ENCODE measurements around the gene FRAT1.

Gene FRAT1

DNA sequence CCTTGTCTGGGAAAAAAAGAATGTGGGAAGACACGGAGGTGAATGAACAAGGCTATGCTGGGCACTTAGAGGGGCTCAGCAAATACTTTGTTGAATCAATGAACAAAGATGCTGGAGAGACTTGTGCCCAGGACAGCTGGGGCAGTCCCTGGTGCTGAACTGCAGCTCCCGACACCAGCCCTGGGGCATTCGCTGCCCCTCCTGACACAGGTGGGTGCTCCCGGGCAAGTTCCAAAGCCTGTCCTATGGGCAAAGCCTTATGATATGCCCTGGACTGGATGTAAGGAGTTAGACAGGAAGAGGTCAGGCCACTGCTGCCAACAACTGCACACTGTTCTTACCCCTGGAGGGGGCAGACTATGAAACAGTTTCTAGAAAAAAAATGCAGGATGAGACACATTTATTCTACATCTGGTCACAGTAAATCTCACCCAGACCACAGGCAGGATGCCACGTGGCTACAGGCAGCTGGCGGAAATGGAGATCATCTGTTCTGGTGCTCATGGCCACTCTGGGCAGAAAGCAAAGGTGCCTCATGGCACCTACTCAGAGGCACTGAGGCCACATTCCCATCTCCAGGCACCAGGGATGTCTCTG is 37.3 kb downstream of the FRAT1 start:
- DNase-seq: no peak
- Histone ChIP-seq H3K27me3 (replicated peaks) (no peaks in the 10 kb centered on the region), H3K27ac (no peak overlapping the region), H3K36me3 (replicated peaks) (peaks cover 57% of the 10 kb centered on the region), H3K4me3 (ENCODE audit: low read depth, low read length) (no peak overlapping the region)
- TF ChIP-seq CTCF (IDR thresholded peaks at IDR 0.05; ENCODE audit: low read depth, low read length, missing control alignments): no peak
- in situ Hi-C loops (cut with HindIII; ENCODE audit: low pct_ligation_motif_present, low sequenced_read_pairs): no loop called here

GRCh38 chr10:97356918-97357317 is 37.8 kb downstream of the FRAT1 start:
- TF ChIP-seq CTCF (IDR thresholded peaks at IDR 0.05; ENCODE audit: low read depth, low read length, missing control alignments): no peak
- Histone ChIP-seq H3K4me3 (ENCODE audit: low read depth, low read length) (no peak overlapping the region), H3K27ac (no peak overlapping the region), H3K36me3 (replicated peaks) (peaks cover 56% of the 10 kb centered on the region), H3K27me3 (replicated peaks) (no peaks in the 10 kb centered on the region)
- no peak for DNase-seq
- in situ Hi-C loops (cut with HindIII; ENCODE audit: low pct_ligation_motif_present, low sequenced_read_pairs): no loop called here

- no peak overlapping the region for H3K4me3 ChIP-seq (ENCODE audit: low read depth, low read length)
- in situ Hi-C loops (cut with HindIII; ENCODE audit: low pct_ligation_motif_present, low sequenced_read_pairs): no loop called here
- DNase-seq: no peak
- TF ChIP-seq CTCF (IDR thresholded peaks at IDR 0.05; ENCODE audit: low read depth, low read length, missing control alignments): no peak
- H3K27me3 ChIP-seq (replicated peaks): no peaks in the 10 kb centered on the region
- peaks cover 55% of the 10 kb centered on the region for H3K36me3 ChIP-seq (replicated peaks)
- H3K27ac ChIP-seq: no peak overlapping the region
Measured at GRCh38 chr10:97358349-97358748, 39.3 kb downstream of the FRAT1 start.

DNA sequence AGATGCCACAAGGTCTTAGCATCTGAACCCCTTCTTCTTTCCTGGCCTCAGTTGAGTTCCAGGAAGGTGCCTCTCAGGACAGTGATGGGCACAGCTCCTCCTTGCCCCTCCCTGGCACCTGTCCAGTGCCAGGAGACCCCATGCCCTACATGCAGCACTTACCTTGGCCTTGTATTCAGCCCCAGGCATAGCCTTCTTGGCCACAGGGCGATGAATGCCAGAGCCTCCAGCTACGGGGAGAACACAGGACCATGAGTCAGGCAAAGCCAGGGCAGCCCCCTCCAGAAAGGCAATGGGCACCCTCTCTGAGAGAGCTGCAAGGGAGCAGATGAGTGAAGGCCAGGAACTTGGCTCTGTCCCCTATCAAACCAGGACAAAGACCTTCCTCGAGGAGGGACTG is 39.7 kb downstream of the FRAT1 start:
- Histone ChIP-seq H3K4me3 (ENCODE audit: low read depth, low read length) (no peak overlapping the region), H3K36me3 (replicated peaks) (peaks cover 58% of the 10 kb centered on the region), H3K27ac (no peak overlapping the region), H3K27me3 (replicated peaks) (no peaks in the 10 kb centered on the region)
- no peak for TF ChIP-seq CTCF (IDR thresholded peaks at IDR 0.05; ENCODE audit: low read depth, low read length, missing control alignments)
- no peak for DNase-seq
- in situ Hi-C loops (cut with HindIII; ENCODE audit: low pct_ligation_motif_present, low sequenced_read_pairs): no loop called here

DNA sequence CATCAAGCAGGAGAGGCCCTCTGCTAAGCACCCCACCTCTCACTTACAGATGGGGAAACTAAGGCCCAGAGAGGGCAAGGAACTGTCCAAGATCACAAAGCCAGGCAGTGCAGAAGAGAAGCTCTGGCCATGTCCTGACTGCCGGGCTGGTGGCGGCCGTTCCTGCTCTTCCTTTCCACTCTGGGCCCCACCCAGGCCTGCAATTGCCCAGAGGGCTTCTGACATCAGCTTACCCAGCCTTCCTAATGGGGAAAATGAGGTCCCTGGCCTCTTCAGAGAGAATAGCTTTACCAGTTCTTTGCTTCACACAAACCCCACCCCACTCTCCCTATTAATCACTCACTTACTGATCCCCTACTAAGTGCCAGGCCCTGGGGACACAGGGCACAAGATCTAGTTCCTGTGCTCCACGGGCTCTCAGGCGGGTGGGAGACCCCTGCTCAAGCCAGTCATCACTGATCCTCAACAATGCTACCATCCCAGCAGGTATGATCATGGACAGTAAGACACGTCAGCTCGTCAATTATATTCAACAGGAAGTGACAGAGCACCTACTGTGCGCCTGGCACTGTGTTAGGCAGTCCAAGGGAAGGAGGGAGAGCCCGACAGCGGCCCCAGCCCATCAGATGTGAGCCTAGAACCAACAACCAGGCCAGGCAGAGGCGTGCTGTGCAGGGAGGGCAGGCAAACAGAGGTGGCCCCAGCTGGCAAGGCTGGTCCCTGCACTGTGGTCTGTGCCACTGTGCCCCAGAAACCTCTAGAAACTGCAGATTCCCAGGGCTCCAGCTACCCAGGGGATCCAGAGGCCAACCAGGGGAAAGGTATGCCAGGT is 41.9 kb downstream of the FRAT1 start:
- Histone ChIP-seq H3K27ac (no peak overlapping the region), H3K27me3 (replicated peaks) (no peaks in the 10 kb centered on the region), H3K4me3 (ENCODE audit: low read depth, low read length) (no peak overlapping the region), H3K36me3 (replicated peaks) (peaks cover 59% of the 10 kb centered on the region)
- no peak for DNase-seq
- in situ Hi-C loops (cut with HindIII; ENCODE audit: low pct_ligation_motif_present, low sequenced_read_pairs): no loop called here
- TF ChIP-seq CTCF (IDR thresholded peaks at IDR 0.05; ENCODE audit: low read depth, low read length, missing control alignments): no peak

All from brain microvascular endothelial cell (primary cell).